PC-3 (cell line): ENCODE measurements around the gene RNU7-1. TPM values are rescaled to one million over a fixed set of nuclear protein-coding genes. Genes with fewer than 3 reads are reported as not detected.

Experiments used
- ATAC-seq: fragments of 200-7000 bp; cut with Tn5 transposase; 2 replicates; pipeline ENCODE4 v1.9.1; 2020; ENCODE audit warnings: mild to moderate bottlenecking, moderate library complexity
- BruUV-seq: library from RNA; stranded (reverse); fragments of 400-500 nt; replicated peaks from 2 replicates; lab custom pipeline; 2021; lab: Mats Ljungman, UMichigan
- CTCF ChIA-PET: fragments of 300-600 bp; sonication (Branson Sonifier 250); formaldehyde crosslinking; loops from one replicate; lab custom pipeline; 2022; ENCODE audit warnings: antibody characterized with exemption; lab: Charles Lee
- POLR2A ChIA-PET: fragments of 300-600 bp; sonication (Branson Sonifier 250); formaldehyde crosslinking; loops from one replicate; lab custom pipeline; 2022; ENCODE audit warnings: antibody characterized with exemption; ENCODE audit not compliant: unreplicated experiment; lab: Charles Lee
- DNase-seq: peaks from one replicate; pipeline ENCODE4 v3.0.0-alpha.2; 2015
- H2AFZ ChIP-seq: fragments of 300-600 bp; sonication (generic); 2 replicates; pipeline ENCODE4 v1.6.0; 2016; ENCODE audit warnings: antibody characterized with exemption, low read length
- H3F3A ChIP-seq: fragments of 300-600 bp; sonication (generic); one replicate; pipeline ENCODE4 v1.6.0; 2017; ENCODE audit warnings: antibody characterized with exemption, low read length, control low read depth, mild to moderate bottlenecking; ENCODE audit not compliant: unreplicated experiment
- H3K27ac ChIP-seq: fragments of 300-600 bp; sonication (generic); 2 replicates; pipeline ENCODE4 v1.5.1; 2016; ENCODE audit warnings: mild to moderate bottlenecking, low read length
- H3K27me3 ChIP-seq: fragments of 300-600 bp; sonication (generic); 2 replicates; pipeline ENCODE4 v1.6.1; 2016; ENCODE audit warnings: low read length, mixed read lengths
- H3K36me3 ChIP-seq: fragments of 300-600 bp; sonication (generic); 2 replicates; pipeline ENCODE4 v1.6.1; 2016; ENCODE audit warnings: low read depth, mixed run types, low read length, mixed read lengths
- H3K4me1 ChIP-seq: fragments of 300-600 bp; sonication (generic); 2 replicates; pipeline ENCODE4 v1.5.1; 2016; ENCODE audit warnings: low read length; ENCODE audit not compliant: insufficient read depth
- H3K4me2 ChIP-seq: fragments of 300-600 bp; sonication (generic); 2 replicates; pipeline ENCODE4 v1.6.0; 2016; ENCODE audit warnings: low read length
- H3K4me3 ChIP-seq: fragments of 300-600 bp; sonication (generic); 2 replicates; pipeline ENCODE4 v1.5.1; 2016; ENCODE audit warnings: mild to moderate bottlenecking, low read length, mixed read lengths
- H3K79me2 ChIP-seq: fragments of 300-600 bp; sonication (generic); 2 replicates; pipeline ENCODE4 v1.6.1; 2017; ENCODE audit warnings: low read length, mixed read lengths
- H3K9ac ChIP-seq: fragments of 300-600 bp; sonication (generic); 2 replicates; pipeline ENCODE4 v1.6.0; 2016; ENCODE audit warnings: mild to moderate bottlenecking, low read length
- H3K9me2 ChIP-seq: fragments of 300-600 bp; sonication (generic); replicated peaks from 2 replicates; pipeline ENCODE4 v1.6.1; 2016; ENCODE audit warnings: mixed run types, low read length, mixed read lengths
- H3K9me3 ChIP-seq: fragments of 300-600 bp; sonication (generic); 2 replicates; pipeline ENCODE4 v1.6.1; 2016; ENCODE audit warnings: low read length, mixed read lengths
- H4K20me1 ChIP-seq: fragments of 300-600 bp; sonication (generic); 2 replicates; pipeline ENCODE4 v1.6.1; 2016; ENCODE audit warnings: low read length, mixed read lengths
- CTCF ChIP-seq: fragments of 300-600 bp; sonication (generic); conservative IDR thresholded peaks from 2 replicates; pipeline ENCODE4 v1.5.1; 2017; ENCODE audit warnings: antibody characterized with exemption, low read depth, mild to moderate bottlenecking, low read length
- EZH2 ChIP-seq: fragments of 300-600 bp; sonication (generic); IDR thresholded peaks from one replicate; pipeline ENCODE4 v1.6.1; 2017; ENCODE audit warnings: antibody characterized with exemption, mild to moderate bottlenecking, low read length; ENCODE audit not compliant: unreplicated experiment
- EZH2phosphoT487 ChIP-seq: fragments of 300-600 bp; sonication (generic); IDR thresholded peaks from 2 replicates; pipeline ENCODE4 v1.6.1; 2018; ENCODE audit warnings: mild to moderate bottlenecking, antibody characterized with exemption, low read length, borderline replicate concordance
- intact Hi-C: fragments of 100-400 bp; cut with micrococcal nuclease; formaldehyde crosslinking; loops from 2 replicates; pipeline ENCODE4 v1.9.0; 2023
- total RNA-seq: library from RNA; depleted of rRNA; stranded (reverse); fragments of >200 nt; gene quantifications from 2 replicates; pipeline ENCODE4 v1.2.3, GENCODE V29; 2014

RNU7-1 gene
- total RNA-seq, 1 experiment from 2014 or later: not detected

GRCh38 chr12:6960593-6961277 is 17.1 kb downstream of the RNU7-1 start:
- Histone ChIP-seq H3K27me3 (no peaks in the 10 kb centered on the region), H3K4me3 (no peak overlapping the region), H3K9me3 (no peaks in the 10 kb centered on the region), H3K9me2 (no peaks in the 10 kb centered on the region), H3K36me3 (peaks cover 11% of the 10 kb centered on the region), H3K4me2 (no peak overlapping the region), H4K20me1 (no peaks in the 10 kb centered on the region), H2AFZ (0 out of 2 replicates have a peak overlapping the region, but pooled peaks have one; percentile 84), H3K4me1 (peaks cover 14% of the 10 kb centered on the region), H3K27ac (no peak overlapping the region), H3K9ac (no peak overlapping the region), H3F3A (peaks cover 4% of the 10 kb centered on the region), H3K79me2 (no peaks in the 10 kb centered on the region)
- ATAC-seq: peak; percentile 25
- DNase-seq: no peak
- TF ChIP-seq CTCF: no peak
- no peak for TF ChIP-seq EZH2
- no peak for TF ChIP-seq EZH2phosphoT487
- intact Hi-C loops: no loop called here
- no TSS peak for BruUV-seq
- ChIA-PET POLR2A (no interaction called here), CTCF (interaction anchor here (1.5 to 2.5 kb wide), 2 partner anchors 14 to 17 kb away, joined by 6 to 10 read pairs; partner anchors contain the start of genes C12orf57 and RNU7-1)

- H3K9me3 ChIP-seq: no peaks in the 10 kb centered on the region
- peaks cover 14% of the 10 kb centered on the region for H3K4me1 ChIP-seq
- intact Hi-C loops: no loop called here
- ATAC-seq: peak; percentile 23
- CTCF ChIA-PET: interaction anchor here (1.5 to 2.5 kb wide), 2 partner anchors 15 to 17 kb away, joined by 6 to 10 read pairs; partner anchors contain the start of genes C12orf57 and RNU7-1
- H3K27ac ChIP-seq: peak overlapping the region; percentile 70
- POLR2A ChIA-PET: interaction anchor here (0.5 kb wide), 1 partner anchor 747 kb away, joined by 3 read pairs; no protein-coding TSS in a partner anchor
- H3K27me3 ChIP-seq: no peaks in the 10 kb centered on the region
- peak overlapping the region; percentile 55 for H3K9ac ChIP-seq
- no peak for DNase-seq
- H3K36me3 ChIP-seq: peaks cover 15% of the 10 kb centered on the region
- no TSS peak for BruUV-seq
- H3F3A ChIP-seq: peaks cover 4% of the 10 kb centered on the region
- H3K4me2 ChIP-seq: peak overlapping the region; percentile 36; the same call in 1 of the 2 replicates
- no peaks in the 10 kb centered on the region for H4K20me1 ChIP-seq
- H3K4me3 ChIP-seq: no peak overlapping the region
- TF ChIP-seq CTCF: no peak
- TF ChIP-seq EZH2phosphoT487: no peak
- no peak for TF ChIP-seq EZH2
- no peaks in the 10 kb centered on the region for H3K9me2 ChIP-seq
- H2AFZ ChIP-seq: peak overlapping the region; percentile 84
- H3K79me2 ChIP-seq: no peaks in the 10 kb centered on the region
These were observed 17.7 kb downstream of the RNU7-1 start for GRCh38 chr12:6961278-6961694.
